Measurements from ENCODE around the gene FBRSL1. TPM values are rescaled to one million over a fixed set of nuclear protein-coding genes. Genes with fewer than 3 reads are reported as not detected.

FBRSL1 gene
- total RNA-seq, 4 donors from 2014 or later: 13.8 to 31.5 (median 16.1) TPM

GRCh38 chr12:132533584-132533958 is 43.6 kb downstream of the FBRSL1 start:
- no peak for DNase-seq (ENCODE audit: low spot score in 2 of 2)
- peaks cover 0 to 13% (median 0%) of the 10 kb centered on the region in 4 donors for H3K4me1 ChIP-seq
- H3K4me3 ChIP-seq: no peak overlapping the region
- H3K27ac ChIP-seq: no peak overlapping the region
- peaks cover 0 to 8% (median 0%) of the 10 kb centered on the region in 4 donors for H3K9me3 ChIP-seq
- H3K36me3 ChIP-seq: peaks cover 0 to 35% (median 0%) of the 10 kb centered on the region in 3 donors
- no peaks in the 10 kb centered on the region for H3K27me3 ChIP-seq
- 86% methylated on average over 6 of the region's 6 CpGs for WGBS, 2 donors
- TF ChIP-seq POLR2A (IDR thresholded peaks at IDR 0.05): no peak
- no peak for TF ChIP-seq EP300 (IDR thresholded peaks at IDR 0.05)
- TF ChIP-seq, protein P1, sequence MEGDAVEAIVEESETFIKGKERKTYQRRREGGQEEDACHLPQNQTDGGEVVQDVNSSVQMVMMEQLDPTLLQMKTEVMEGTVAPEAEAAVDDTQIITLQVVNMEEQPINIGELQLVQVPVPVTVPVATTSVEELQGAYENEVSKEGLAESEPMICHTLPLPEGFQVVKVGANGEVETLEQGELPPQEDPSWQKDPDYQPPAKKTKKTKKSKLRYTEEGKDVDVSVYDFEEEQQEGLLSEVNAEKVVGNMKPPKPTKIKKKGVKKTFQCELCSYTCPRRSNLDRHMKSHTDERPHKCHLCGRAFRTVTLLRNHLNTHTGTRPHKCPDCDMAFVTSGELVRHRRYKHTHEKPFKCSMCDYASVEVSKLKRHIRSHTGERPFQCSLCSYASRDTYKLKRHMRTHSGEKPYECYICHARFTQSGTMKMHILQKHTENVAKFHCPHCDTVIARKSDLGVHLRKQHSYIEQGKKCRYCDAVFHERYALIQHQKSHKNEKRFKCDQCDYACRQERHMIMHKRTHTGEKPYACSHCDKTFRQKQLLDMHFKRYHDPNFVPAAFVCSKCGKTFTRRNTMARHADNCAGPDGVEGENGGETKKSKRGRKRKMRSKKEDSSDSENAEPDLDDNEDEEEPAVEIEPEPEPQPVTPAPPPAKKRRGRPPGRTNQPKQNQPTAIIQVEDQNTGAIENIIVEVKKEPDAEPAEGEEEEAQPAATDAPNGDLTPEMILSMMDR (IDR thresholded peaks at IDR 0.05): no peak

GRCh38 chr12:132534076-132534475 is 44.1 kb downstream of the FBRSL1 start:
- Histone ChIP-seq H3K27ac (no peak overlapping the region), H3K4me1 (peaks cover 0 to 13% (median 0%) of the 10 kb centered on the region in 4 donors), H3K4me3 (no peak overlapping the region), H3K36me3 (peaks cover 0 to 31% (median 0%) of the 10 kb centered on the region in 3 donors), H3K9me3 (peaks cover 0 to 8% (median 0%) of the 10 kb centered on the region in 4 donors), H3K27me3 (no peaks in the 10 kb centered on the region)
- WGBS, 2 donors: 98 to 100% methylated on average over 5 to 12 of the region's 13 CpGs
- TF ChIP-seq POLR2A (IDR thresholded peaks at IDR 0.05) (no peak), EP300 (IDR thresholded peaks at IDR 0.05) (no peak)
- TF ChIP-seq, protein P1 (IDR thresholded peaks at IDR 0.05): no peak
- no peak for DNase-seq (ENCODE audit: low spot score in 2 of 2)

DNA sequence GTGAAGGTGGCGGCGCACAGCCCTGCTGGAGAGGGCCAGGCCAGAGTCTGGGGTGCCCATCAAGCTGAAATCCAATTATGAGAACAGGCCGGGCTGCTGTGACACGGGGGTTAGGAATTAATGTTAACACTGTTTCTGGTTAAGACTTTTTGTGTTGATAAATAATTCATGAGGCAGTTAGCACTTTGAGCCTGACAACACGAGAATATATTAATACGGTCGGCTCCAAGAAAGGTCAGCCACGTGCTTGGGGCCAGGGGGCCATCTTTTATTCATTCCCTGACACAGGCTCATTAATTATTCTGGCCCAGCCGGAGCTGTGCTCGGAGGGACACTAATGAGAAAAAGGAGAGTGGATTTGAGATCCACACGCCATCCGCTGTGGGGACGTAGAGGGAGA is 45.1 kb downstream of the FBRSL1 start:
- TF ChIP-seq EP300 (IDR thresholded peaks at IDR 0.05) (no peak), POLR2A (IDR thresholded peaks at IDR 0.05) (no peak)
- TF ChIP-seq, protein P1 (IDR thresholded peaks at IDR 0.05): no peak
- Histone ChIP-seq H3K9me3 (peaks cover 0 to 8% (median 0%) of the 10 kb centered on the region in 4 donors), H3K27ac (no peak overlapping the region), H3K36me3 (peaks cover 0 to 28% (median 0%) of the 10 kb centered on the region in 3 donors), H3K4me3 (no peak overlapping the region), H3K27me3 (no peaks in the 10 kb centered on the region), H3K4me1 (peaks cover 0 to 13% (median 0%) of the 10 kb centered on the region in 4 donors)
- WGBS, 2 donors: 69% methylated on average over 13 of the region's 13 CpGs
- DNase-seq (ENCODE audit: low spot score in 2 of 2): no peak

DNA sequence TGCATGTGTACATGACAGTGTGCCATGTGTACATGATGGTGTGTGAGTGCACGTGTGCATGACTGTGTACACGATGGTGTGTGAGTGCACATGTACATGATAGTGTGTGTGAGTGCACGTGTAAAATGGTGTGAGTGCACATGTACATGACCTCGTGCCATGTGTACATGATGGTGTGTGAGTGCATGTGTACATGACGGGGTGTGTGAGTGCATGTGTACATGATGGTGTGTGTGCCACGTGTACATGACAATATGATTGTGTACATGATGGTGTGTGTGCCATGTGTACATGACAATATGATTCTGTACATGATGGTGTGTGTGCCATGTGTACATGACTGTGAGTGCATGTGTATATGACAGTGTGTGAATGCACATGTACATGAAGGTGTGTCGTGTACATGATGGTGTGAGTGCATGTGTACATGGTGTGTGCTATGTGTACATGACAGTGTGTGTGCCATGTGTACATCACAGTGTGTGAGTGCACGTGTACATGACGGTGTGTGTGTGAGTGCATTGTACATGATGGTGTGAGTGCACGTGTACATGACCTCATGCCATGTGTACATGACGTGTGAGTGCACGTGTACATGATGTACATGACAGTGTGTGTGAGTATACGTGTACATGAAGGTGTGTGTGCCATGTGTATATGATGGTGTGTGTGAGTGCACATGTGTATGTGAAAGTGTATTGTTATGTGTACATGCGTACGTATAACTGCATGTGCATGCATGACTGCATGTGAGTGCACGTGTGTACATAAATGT is 46.3 kb downstream of the FBRSL1 start:
- 97% methylated on average over 16 of the region's 16 CpGs for WGBS, 2 donors
- DNase-seq (ENCODE audit: low spot score in 2 of 2): no peak
- Histone ChIP-seq H3K4me1 (peaks cover 0 to 13% (median 0%) of the 10 kb centered on the region in 4 donors), H3K27me3 (no peaks in the 10 kb centered on the region), H3K36me3 (peaks cover 0 to 32% (median 0%) of the 10 kb centered on the region in 3 donors), H3K4me3 (no peak overlapping the region), H3K9me3 (peaks cover 0 to 8% (median 0%) of the 10 kb centered on the region in 4 donors), H3K27ac (no peak overlapping the region)
- TF ChIP-seq EP300 (IDR thresholded peaks at IDR 0.05) (no peak), POLR2A (IDR thresholded peaks at IDR 0.05) (no peak)
- TF ChIP-seq, protein P1 (IDR thresholded peaks at IDR 0.05): no peak

- H3K27ac ChIP-seq: no peak overlapping the region
- TF ChIP-seq POLR2A (IDR thresholded peaks at IDR 0.05): no peak
- TF ChIP-seq, protein P1 (IDR thresholded peaks at IDR 0.05): no peak
- TF ChIP-seq EP300 (IDR thresholded peaks at IDR 0.05): no peak
- H3K9me3 ChIP-seq: peaks cover 0 to 8% (median 0%) of the 10 kb centered on the region in 4 donors
- no peak for DNase-seq (ENCODE audit: low spot score in 2 of 2)
- H3K4me3 ChIP-seq: no peak overlapping the region
- peaks cover 0 to 35% (median 0%) of the 10 kb centered on the region in 3 donors for H3K36me3 ChIP-seq
- WGBS, 2 donors: 60 to 83% methylated on average over 2 to 11 of the region's 11 CpGs
- peaks cover 0 to 13% (median 0%) of the 10 kb centered on the region in 4 donors for H3K4me1 ChIP-seq
- H3K27me3 ChIP-seq: no peaks in the 10 kb centered on the region
Observed at GRCh38 chr12:132537049-132537448, 47.1 kb downstream of the FBRSL1 start.
